ENCODE results near the gene TBC1D24. TPM values are rescaled to one million over a fixed set of nuclear protein-coding genes. Genes with fewer than 3 reads are reported as not detected.
"Not testable (repeated sequence)": the region's sequence is repeated elsewhere in the genome, so short reads cannot be mapped to it uniquely, and the experiment has no call there.

TBC1D24 gene
- total RNA-seq, 1 experiment from 2014 or later: 15.8 TPM

DNA sequence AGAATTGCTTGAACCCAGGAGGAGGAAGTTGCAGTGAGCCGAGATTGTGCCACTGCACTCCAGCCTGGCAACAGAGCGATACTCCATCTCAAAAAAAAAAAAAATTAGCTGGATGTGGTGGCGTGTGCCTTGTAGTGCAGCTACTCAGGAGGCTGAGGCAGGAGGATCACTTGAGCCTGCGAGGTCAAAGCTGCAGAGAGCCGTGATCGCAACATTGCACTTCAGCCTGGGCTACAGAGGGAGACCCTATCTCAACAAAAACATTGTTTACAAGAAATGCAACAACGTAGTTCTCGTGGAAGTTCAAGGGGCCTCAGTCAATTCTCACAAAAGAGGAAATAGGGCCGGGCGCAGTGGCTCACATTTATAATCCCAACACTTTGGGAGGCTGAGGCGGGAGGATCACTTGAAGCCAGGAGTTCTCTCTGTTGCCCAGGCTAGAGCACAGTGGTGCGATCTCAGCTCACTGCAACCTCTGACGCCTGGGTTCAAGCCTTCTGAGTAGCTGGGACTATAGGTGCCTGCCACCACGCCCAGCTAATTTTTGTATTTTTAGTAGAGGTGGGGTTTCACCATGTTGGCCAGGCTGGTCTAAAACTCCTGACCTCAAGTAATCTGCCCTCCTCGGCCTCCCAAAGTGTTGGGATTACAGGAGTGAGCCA lies 33.7 kb upstream of the TBC1D24 start:
- not testable (repeated sequence) for H4K20me1 ChIP-seq (ENCODE audit: insufficient read depth, low read depth, low read length); H3K4me2 ChIP-seq (ENCODE audit: low read depth, low read length, poor library complexity, severe bottlenecking); H3K9me3 ChIP-seq (ENCODE audit: low read length); H3K9ac ChIP-seq (ENCODE audit: low read length); H3K27me3 ChIP-seq (ENCODE audit: low read length); H3K4me3 ChIP-seq (ENCODE audit: low read length); H3K27ac ChIP-seq (ENCODE audit: low read length); H3K4me1 ChIP-seq (ENCODE audit: low read length); H2AFZ ChIP-seq (ENCODE audit: low read length); H3K79me2 ChIP-seq (ENCODE audit: low read length); H3K9me2 ChIP-seq (replicated peaks; ENCODE audit: insufficient read depth, low read length)
- peaks cover 13% of the 10 kb centered on the region; the same call in 1 of the 2 replicates for H3K36me3 ChIP-seq (ENCODE audit: insufficient read depth, low read length)
- peak; percentile 1 for DNase-seq

DNA sequence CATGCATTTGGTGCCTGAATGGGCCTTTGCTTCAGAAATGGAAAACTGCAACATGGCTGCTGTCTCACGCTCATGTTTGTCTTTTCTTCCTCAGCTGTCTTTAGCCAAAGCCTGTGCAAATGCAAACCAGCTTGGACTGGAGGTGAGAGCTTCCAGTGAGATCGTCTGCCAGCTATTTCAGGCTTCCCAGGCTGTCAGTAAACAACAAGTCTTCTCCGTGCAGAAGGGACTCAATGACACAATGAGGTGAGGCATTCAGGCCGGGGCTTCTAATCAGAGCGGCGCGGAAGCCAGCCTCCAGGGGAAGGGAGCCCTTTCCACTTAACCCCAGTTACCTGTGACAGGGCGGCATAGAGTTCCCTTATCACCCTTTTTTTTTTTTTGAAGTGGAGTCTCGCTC lies 31.4 kb upstream of the TBC1D24 start:
- no peaks in the 10 kb centered on the region for H4K20me1 ChIP-seq (ENCODE audit: insufficient read depth, low read depth, low read length)
- H3K4me3 ChIP-seq (ENCODE audit: low read length): no peak overlapping the region
- H3K9ac ChIP-seq (ENCODE audit: low read length): no peak overlapping the region
- H3K9me2 ChIP-seq (replicated peaks; ENCODE audit: insufficient read depth, low read length): no peaks in the 10 kb centered on the region
- DNase-seq: no peak
- no peaks in the 10 kb centered on the region for H3K27me3 ChIP-seq (ENCODE audit: low read length)
- no peaks in the 10 kb centered on the region for H3K9me3 ChIP-seq (ENCODE audit: low read length)
- peaks cover 12% of the 10 kb centered on the region; the same call in 1 of the 2 replicates for H3K36me3 ChIP-seq (ENCODE audit: insufficient read depth, low read length)
- H2AFZ ChIP-seq (ENCODE audit: low read length): no peak overlapping the region
- H3K4me2 ChIP-seq (ENCODE audit: low read depth, low read length, poor library complexity, severe bottlenecking): no peak overlapping the region
- no peak overlapping the region for H3K27ac ChIP-seq (ENCODE audit: low read length)
- no peaks in the 10 kb centered on the region for H3K79me2 ChIP-seq (ENCODE audit: low read length)
- no peaks in the 10 kb centered on the region for H3K4me1 ChIP-seq (ENCODE audit: low read length)

DNA sequence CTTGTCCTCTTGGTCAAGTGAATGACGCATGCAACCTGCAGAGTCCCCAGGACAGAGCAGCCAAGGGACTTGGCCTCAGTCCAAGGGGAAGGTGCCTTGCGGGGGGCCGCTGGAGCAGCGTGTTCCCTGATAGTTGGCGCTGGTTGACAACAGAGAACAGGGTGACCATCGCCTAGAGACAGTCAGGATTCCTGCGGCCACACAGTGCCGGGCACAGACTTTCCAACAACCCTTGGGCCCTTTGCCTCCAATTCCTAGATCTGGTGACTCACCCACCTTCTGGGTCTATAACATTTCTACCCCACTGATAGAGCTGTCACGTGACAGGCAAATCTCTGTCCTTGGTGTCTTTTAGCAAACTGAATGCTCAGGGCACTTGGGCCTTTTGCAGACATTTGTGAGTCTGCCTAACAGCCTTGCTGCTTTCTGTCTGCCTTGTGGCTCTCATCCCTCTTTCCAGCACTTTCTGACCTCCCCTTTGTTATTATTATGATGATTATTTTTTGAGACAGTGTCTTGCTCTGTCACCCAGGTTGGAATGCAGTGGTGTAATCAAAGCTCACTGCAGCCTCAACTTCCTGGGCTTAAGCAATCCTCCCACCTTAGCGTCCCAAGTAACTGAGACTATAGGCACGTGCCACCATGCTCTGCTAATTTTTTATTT lies 26.9 kb upstream of the TBC1D24 start:
- Histone ChIP-seq H3K4me3 (ENCODE audit: low read length) (no peak overlapping the region), H3K4me2 (ENCODE audit: low read depth, low read length, poor library complexity, severe bottlenecking) (no peak overlapping the region), H4K20me1 (ENCODE audit: insufficient read depth, low read depth, low read length) (no peaks in the 10 kb centered on the region), H3K9me2 (replicated peaks; ENCODE audit: insufficient read depth, low read length) (no peaks in the 10 kb centered on the region), H3K36me3 (ENCODE audit: insufficient read depth, low read length) (peaks cover 24% of the 10 kb centered on the region), H3K27ac (ENCODE audit: low read length) (no peak overlapping the region), H3K27me3 (ENCODE audit: low read length) (no peaks in the 10 kb centered on the region), H3K4me1 (ENCODE audit: low read length) (no peaks in the 10 kb centered on the region), H3K79me2 (ENCODE audit: low read length) (0 out of 2 replicates have a peak, but pooled peaks cover 3% of the 10 kb centered on the region), H3K9me3 (ENCODE audit: low read length) (no peaks in the 10 kb centered on the region), H3K9ac (ENCODE audit: low read length) (no peak overlapping the region), H2AFZ (ENCODE audit: low read length) (no peak overlapping the region)
- DNase-seq: no peak

DNA sequence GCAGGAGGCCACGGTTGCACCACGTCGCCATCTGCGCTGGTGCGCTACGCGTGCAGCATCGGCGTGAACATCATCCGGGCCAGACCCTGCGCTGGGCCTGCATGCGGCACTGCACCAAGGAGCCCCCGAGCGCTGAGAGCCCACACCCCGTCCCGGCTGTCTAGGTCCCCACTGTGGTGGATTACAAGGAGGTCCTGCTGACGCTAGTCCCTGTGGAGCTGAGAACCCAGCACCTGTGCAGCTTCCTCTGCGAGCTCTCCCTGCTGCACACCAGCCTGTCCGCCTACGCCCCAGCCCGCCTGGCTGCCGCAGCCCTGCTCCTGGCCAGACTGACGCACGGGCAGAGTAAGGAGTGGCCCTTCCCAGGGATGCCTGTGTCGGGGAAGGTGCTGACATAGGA lies 25.8 kb upstream of the TBC1D24 start:
- H3K36me3 ChIP-seq (ENCODE audit: insufficient read depth, low read length): peaks cover 21% of the 10 kb centered on the region
- no peaks in the 10 kb centered on the region for H3K27me3 ChIP-seq (ENCODE audit: low read length)
- no peaks in the 10 kb centered on the region for H3K9me3 ChIP-seq (ENCODE audit: low read length)
- H3K9me2 ChIP-seq (replicated peaks; ENCODE audit: insufficient read depth, low read length): no peaks in the 10 kb centered on the region
- H3K79me2 ChIP-seq (ENCODE audit: low read length): 0 out of 2 replicates have a peak, but pooled peaks cover 3% of the 10 kb centered on the region
- no peaks in the 10 kb centered on the region for H4K20me1 ChIP-seq (ENCODE audit: insufficient read depth, low read depth, low read length)
- H3K27ac ChIP-seq (ENCODE audit: low read length): no peak overlapping the region
- H3K4me1 ChIP-seq (ENCODE audit: low read length): no peaks in the 10 kb centered on the region
- no peak overlapping the region for H3K9ac ChIP-seq (ENCODE audit: low read length)
- H2AFZ ChIP-seq (ENCODE audit: low read length): no peak overlapping the region
- no peak overlapping the region for H3K4me2 ChIP-seq (ENCODE audit: low read depth, low read length, poor library complexity, severe bottlenecking)
- H3K4me3 ChIP-seq (ENCODE audit: low read length): no peak overlapping the region
- no peak for DNase-seq

DNA sequence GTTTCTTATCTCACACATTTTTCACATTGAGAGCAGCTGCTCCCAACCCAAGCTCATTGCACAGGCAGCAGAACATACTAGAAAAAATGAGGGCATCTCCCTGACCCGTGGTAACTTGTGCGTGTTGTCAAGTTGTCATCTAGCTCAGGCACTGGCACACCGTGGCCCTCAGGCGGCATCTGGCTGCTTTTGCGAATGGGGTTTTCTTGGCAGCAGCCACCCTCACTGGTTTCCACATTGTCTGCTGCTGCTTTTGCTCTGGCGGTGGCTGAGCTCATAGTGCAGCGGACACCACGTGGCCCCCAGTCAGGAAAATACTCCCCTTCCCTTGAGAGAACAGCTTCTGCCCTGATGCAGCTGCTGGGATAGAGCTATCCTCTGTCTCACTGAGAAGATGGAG lies 24.4 kb upstream of the TBC1D24 start:
- peaks cover 21% of the 10 kb centered on the region for H3K36me3 ChIP-seq (ENCODE audit: insufficient read depth, low read length)
- no peak overlapping the region for H2AFZ ChIP-seq (ENCODE audit: low read length)
- no peak for DNase-seq
- H3K9me2 ChIP-seq (replicated peaks; ENCODE audit: insufficient read depth, low read length): no peaks in the 10 kb centered on the region
- no peak overlapping the region for H3K27ac ChIP-seq (ENCODE audit: low read length)
- H3K4me1 ChIP-seq (ENCODE audit: low read length): no peaks in the 10 kb centered on the region
- no peaks in the 10 kb centered on the region for H4K20me1 ChIP-seq (ENCODE audit: insufficient read depth, low read depth, low read length)
- H3K9me3 ChIP-seq (ENCODE audit: low read length): no peaks in the 10 kb centered on the region
- H3K4me2 ChIP-seq (ENCODE audit: low read depth, low read length, poor library complexity, severe bottlenecking): no peak overlapping the region
- no peaks in the 10 kb centered on the region for H3K27me3 ChIP-seq (ENCODE audit: low read length)
- H3K9ac ChIP-seq (ENCODE audit: low read length): no peak overlapping the region
- 0 out of 2 replicates have a peak, but pooled peaks cover 3% of the 10 kb centered on the region for H3K79me2 ChIP-seq (ENCODE audit: low read length)
- H3K4me3 ChIP-seq (ENCODE audit: low read length): no peak overlapping the region

DNA sequence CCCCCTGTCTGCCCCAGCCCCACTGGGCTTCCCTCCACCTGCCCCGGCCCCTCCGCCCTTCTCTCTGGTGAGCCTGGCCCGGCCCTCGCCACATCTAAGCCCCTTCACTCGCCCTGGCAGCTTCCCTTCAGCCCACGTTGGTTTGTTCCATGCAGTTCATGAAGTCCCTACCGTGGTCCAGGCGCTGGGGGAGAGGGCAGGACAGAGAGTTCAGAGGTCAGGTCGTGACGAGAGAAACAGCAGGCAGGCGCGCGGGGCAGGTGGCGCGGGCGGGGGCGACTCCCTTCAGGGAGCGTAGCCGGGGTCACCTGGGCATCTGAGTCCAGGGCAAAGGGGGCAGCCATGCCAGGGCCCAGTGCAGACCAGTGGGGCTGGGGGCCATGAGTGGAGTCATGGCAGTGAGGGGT lies 23.9 kb upstream of the TBC1D24 start:
- no peak for DNase-seq
- Histone ChIP-seq H3K36me3 (ENCODE audit: insufficient read depth, low read length) (peaks cover 21% of the 10 kb centered on the region), H3K9me2 (replicated peaks; ENCODE audit: insufficient read depth, low read length) (no peaks in the 10 kb centered on the region), H2AFZ (ENCODE audit: low read length) (no peak overlapping the region), H3K9me3 (ENCODE audit: low read length) (no peaks in the 10 kb centered on the region), H3K4me2 (ENCODE audit: low read depth, low read length, poor library complexity, severe bottlenecking) (no peak overlapping the region), H3K4me3 (ENCODE audit: low read length) (no peak overlapping the region), H3K79me2 (ENCODE audit: low read length) (0 out of 2 replicates have a peak, but pooled peaks cover 3% of the 10 kb centered on the region), H3K9ac (ENCODE audit: low read length) (no peak overlapping the region), H4K20me1 (ENCODE audit: insufficient read depth, low read depth, low read length) (no peaks in the 10 kb centered on the region), H3K27me3 (ENCODE audit: low read length) (no peaks in the 10 kb centered on the region), H3K27ac (ENCODE audit: low read length) (no peak overlapping the region), H3K4me1 (ENCODE audit: low read length) (no peaks in the 10 kb centered on the region)

DNA sequence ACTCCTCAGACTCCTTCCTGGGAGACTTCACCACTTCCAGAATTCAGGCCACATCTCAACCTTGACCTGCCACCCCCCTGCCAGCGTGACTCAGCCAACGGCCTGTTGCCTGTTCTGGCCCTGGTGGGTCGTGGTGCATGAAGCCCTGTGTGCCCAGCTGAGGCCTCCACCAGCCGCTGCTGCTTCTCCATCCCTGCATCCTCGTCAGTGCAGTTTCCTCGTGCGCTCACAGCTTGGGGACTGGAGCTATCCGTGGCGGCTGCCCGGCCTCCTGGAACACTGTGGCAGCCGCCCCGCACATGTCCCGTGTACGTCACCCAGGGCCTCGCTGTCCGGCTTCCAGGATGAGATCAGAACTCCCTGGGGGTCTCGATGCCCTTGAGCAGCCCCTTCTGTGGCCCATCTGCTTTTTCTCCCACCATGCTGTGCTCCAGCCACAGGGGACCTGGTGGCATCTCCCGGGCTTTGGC lies 23.0 kb upstream of the TBC1D24 start:
- Histone ChIP-seq H3K27me3 (ENCODE audit: low read length) (no peaks in the 10 kb centered on the region), H3K36me3 (ENCODE audit: insufficient read depth, low read length) (peaks cover 19% of the 10 kb centered on the region), H3K27ac (ENCODE audit: low read length) (no peak overlapping the region), H3K4me2 (ENCODE audit: low read depth, low read length, poor library complexity, severe bottlenecking) (no peak overlapping the region), H3K79me2 (ENCODE audit: low read length) (0 out of 2 replicates have a peak, but pooled peaks cover 3% of the 10 kb centered on the region), H3K9ac (ENCODE audit: low read length) (no peak overlapping the region), H3K4me3 (ENCODE audit: low read length) (no peak overlapping the region), H3K9me2 (replicated peaks; ENCODE audit: insufficient read depth, low read length) (no peaks in the 10 kb centered on the region), H2AFZ (ENCODE audit: low read length) (no peak overlapping the region), H4K20me1 (ENCODE audit: insufficient read depth, low read depth, low read length) (no peaks in the 10 kb centered on the region), H3K9me3 (ENCODE audit: low read length) (no peaks in the 10 kb centered on the region), H3K4me1 (ENCODE audit: low read length) (no peaks in the 10 kb centered on the region)
- no peak for DNase-seq

DNA sequence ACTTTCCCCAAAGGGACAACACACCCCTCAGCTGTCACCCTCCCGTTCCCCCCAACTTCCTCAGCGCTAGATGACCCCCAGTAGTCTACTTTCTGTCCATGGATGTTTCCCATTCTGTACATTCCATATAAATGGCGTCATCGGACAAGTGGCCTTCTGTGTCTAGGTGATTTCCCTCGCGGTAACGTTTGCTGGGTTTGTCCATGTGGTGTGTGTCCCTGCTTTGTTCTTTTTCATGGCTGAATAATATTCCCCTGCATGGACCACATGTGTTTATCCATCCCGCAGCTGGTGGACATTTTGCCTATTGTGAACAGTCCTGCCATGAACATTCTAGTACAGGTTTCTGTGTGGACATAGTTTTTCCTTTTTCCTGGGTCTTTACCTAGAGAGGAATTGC lies 22.3 kb upstream of the TBC1D24 start:
- no peaks in the 10 kb centered on the region for H3K9me2 ChIP-seq (replicated peaks; ENCODE audit: insufficient read depth, low read length)
- H3K27me3 ChIP-seq (ENCODE audit: low read length): no peaks in the 10 kb centered on the region
- no peaks in the 10 kb centered on the region for H4K20me1 ChIP-seq (ENCODE audit: insufficient read depth, low read depth, low read length)
- no peak overlapping the region for H2AFZ ChIP-seq (ENCODE audit: low read length)
- H3K79me2 ChIP-seq (ENCODE audit: low read length): 0 out of 2 replicates have a peak, but pooled peaks cover 3% of the 10 kb centered on the region
- no peak overlapping the region for H3K4me3 ChIP-seq (ENCODE audit: low read length)
- no peaks in the 10 kb centered on the region for H3K9me3 ChIP-seq (ENCODE audit: low read length)
- DNase-seq: no peak
- H3K4me2 ChIP-seq (ENCODE audit: low read depth, low read length, poor library complexity, severe bottlenecking): no peak overlapping the region
- H3K9ac ChIP-seq (ENCODE audit: low read length): no peak overlapping the region
- no peak overlapping the region for H3K27ac ChIP-seq (ENCODE audit: low read length)
- peaks cover 19% of the 10 kb centered on the region for H3K36me3 ChIP-seq (ENCODE audit: insufficient read depth, low read length)
- H3K4me1 ChIP-seq (ENCODE audit: low read length): no peaks in the 10 kb centered on the region
